GM12872 (cell line): Measurements from ENCODE around the gene ETV2.

ENCODE experiments used
- TF ChIP-seq, protein P1 (sequence below): IDR thresholded peaks from 3 replicates; pipeline ENCODE4 v1.5.1; 2011; ENCODE audit warnings: low read depth, mild to moderate bottlenecking, low read length, moderate library complexity; ENCODE audit not compliant: insufficient read depth

ETV2 gene

DNA sequence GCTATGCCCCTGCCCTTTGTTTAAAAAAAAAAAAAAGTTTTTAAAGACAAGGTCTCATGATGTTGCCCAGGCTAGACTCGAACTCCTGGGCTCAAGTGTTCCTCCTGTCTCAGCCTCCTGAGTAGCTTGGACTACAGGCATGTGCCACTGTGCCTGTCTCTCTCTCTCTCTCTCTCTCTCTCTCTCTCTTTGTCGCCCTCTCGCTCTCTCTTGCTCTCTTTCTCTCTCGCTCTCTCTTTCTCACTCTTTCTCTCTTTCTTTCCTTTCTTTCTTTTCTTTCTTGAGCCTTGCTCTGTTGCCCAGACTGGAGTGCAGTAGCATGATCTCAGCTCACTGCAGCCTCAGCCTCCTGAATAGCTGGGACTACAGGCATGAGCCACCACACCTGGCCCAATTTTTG lies 14.1 kb downstream of the ETV2 start:
- TF ChIP-seq, protein P1, sequence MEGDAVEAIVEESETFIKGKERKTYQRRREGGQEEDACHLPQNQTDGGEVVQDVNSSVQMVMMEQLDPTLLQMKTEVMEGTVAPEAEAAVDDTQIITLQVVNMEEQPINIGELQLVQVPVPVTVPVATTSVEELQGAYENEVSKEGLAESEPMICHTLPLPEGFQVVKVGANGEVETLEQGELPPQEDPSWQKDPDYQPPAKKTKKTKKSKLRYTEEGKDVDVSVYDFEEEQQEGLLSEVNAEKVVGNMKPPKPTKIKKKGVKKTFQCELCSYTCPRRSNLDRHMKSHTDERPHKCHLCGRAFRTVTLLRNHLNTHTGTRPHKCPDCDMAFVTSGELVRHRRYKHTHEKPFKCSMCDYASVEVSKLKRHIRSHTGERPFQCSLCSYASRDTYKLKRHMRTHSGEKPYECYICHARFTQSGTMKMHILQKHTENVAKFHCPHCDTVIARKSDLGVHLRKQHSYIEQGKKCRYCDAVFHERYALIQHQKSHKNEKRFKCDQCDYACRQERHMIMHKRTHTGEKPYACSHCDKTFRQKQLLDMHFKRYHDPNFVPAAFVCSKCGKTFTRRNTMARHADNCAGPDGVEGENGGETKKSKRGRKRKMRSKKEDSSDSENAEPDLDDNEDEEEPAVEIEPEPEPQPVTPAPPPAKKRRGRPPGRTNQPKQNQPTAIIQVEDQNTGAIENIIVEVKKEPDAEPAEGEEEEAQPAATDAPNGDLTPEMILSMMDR, result no peak

DNA sequence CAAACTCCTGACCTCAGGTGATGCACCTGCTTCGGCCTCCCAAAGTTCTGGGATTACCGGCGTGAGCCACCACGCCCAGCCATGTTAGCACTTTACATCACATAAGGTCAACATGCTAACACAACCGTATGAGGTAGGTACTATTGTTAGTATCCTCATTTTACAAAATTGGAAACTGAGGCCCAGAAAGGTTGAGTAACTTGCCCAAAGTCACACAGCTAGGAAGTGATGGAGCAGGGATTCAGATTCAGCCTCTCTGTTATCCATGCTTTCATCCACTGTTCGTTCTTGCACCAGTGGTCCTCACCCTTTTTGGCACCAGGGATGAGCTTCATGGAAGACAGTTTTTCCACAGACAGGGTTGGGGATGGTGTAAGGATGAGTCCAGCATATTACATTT lies 15.2 kb downstream of the ETV2 start:
- TF ChIP-seq, protein P1, result no peak

DNA sequence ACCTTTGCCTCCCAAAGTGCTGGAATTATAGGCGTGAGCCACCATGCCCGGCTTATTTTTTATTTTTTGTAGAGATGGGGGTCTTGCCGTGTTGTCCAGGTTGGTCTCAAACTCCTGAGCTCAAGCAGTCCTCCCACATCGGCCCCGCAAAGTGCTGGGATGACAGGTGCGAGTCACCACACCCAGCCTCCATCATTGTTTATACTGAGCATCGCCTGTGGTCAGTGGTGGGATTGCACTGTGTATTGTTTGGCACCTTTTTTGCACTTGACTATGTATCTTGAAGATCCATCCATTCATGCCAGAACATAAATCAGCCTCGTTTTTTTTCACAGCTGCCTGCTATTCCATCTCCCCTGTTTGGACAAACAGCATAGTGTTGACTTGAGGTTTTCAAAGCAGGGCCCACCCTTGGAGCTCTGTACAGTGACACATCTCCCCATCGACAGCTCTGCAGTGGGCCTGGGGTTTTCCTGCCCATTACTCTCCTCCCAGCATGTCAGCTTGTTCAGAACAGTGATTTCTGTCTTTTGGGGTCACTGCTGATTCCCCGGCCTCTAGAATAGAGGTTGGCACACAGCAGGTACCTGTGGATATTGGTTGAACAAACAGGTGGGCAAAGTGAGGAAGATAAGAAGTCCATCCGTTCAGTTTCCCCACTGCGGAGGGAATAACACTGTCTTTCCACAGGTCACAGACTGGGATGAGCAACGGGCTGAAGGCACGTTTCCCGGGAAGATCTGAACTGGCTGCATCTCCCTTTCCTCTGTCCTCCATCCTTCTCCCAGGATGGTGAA lies 16.6 kb downstream of the ETV2 start:
- TF ChIP-seq, protein P1, result peak; percentile 49; the same call in 2 of the 3 replicates

DNA sequence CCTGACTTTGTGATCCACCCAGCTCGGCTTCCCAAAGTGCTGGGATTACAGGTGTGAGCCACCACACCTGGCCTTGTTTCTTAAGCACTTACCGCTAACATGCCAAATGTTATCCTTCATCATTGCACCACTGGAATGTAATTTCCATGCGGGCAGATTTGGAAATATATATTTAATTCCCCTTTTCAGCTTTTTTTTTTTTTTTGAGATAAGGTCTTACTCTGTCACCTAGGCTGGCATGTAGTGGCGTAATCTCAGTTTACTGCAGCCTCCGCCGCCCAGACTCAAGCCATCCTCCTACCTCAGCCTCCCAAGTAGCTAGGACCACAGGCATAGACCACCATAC lies 20.4 kb downstream of the ETV2 start:
- TF ChIP-seq, protein P1, result no peak

DNA sequence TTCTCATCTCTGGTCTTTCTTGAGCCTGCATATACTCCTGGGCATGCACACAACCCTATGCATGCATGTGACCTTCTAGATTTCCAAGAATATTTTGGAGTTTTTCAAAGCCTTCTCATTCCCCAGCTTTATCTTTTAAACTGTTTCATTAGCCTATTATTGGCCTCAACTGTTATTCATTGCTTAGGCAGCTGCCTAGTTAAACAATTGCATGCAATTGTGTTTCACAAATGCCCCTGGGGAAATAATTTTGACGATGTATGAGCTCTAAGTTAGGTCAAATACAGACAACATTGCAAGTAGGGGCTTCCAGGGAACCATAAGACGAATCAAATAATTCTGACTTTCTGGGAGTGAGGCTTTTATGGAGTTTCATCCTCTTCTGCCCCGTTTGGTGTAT lies 22.4 kb downstream of the ETV2 start:
- TF ChIP-seq, protein P1, result no peak

DNA sequence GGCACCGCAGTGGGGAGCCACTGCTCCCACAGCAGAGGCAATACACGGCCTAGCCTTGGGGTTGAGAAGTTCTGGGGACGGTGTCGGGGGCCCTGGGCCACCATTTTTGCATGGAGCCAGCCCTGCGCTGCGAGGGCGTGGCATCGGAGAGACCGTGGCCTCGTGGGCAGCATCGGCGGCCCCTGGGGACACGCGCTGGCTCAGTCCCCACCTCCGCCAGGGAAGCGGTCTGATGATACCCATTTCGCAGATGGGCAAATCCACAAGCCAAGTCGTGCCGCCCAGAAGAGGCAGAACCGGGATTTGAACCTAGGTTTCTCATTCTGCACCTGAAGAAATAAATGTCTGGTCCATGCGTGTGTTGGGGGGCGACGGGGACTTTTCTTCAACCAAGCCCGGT lies 23.6 kb downstream of the ETV2 start:
- TF ChIP-seq, protein P1, result no peak

DNA sequence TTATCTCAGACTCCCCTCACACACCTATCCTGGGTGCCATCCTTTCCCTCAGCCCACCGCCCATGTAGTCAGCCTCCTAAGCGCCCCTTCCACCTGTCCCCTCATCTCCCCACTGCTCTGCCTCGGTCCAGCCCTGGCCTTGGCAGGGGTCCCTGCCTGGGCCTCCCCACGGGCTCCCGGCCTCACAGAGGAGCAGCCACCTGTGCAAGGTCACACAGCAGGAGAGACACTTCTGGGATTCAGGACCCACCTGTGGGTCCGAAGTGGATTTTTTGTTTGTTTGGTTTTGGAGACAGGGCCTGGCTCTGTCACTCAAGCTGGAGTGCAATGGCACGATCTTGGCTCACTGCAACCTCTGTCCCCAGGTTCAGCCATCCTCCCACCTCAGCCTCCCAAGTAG lies 24.1 kb downstream of the ETV2 start:
- TF ChIP-seq, protein P1, result no peak
